Gastroesophageal sphincter (tissue), 3 donors: ENCODE measurements around the gene RUNX2.

Experiments
- POLR2A ChIP-seq, 2 donors: fragments of 450-650 bp; IDR thresholded peaks; one replicate each; pipeline ENCODE4 v1.6.1; 2017; ENCODE audit warnings: antibody characterized with exemption in 2 of 2, mild to moderate bottlenecking in 2 of 2, moderate library complexity in 1 of 2
- TF ChIP-seq, protein P1 (sequence below), 4 experiments: fragments of 200-600 bp in 2 of 4; fragments of 450-650 bp in 2 of 4; sonication (generic) in 1 of 4; IDR thresholded peaks; one replicate each; pipeline ENCODE4 v1.5.1; 2017 to 2019; ENCODE audit warnings: antibody characterized with exemption in 4 of 4, mild to moderate bottlenecking in 2 of 4, moderate library complexity in 2 of 4

DNA sequence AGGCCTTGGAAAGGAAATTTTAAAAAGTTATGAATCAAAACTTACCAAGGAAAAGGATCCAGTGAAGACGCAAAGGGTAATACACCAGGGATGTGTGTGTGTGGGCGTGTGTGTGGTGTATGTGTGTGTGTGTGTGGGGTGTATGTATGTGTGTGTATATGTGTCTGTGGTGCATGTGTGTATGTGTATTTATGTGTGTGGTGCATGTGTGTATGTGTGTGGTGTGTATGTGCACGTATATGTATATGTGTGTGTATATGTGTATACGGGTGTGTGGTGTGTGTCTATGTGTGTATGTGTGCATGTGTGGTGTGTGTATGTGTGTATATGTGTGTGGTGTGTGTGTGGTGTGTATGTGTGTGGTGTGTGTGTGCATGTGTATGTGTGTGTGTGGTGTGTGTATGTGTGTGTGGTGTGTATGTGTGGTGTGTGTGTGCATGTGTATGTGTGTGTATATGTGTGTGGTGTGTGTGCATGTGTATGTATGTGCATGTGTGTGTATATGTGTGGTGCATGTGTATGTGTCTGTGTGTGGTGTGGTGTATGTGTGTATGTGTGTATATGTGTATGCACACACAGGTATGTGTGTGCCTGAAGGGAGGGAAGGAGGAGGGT, 225.7 kb downstream of the RUNX2 start:
- TF ChIP-seq, protein P1, sequence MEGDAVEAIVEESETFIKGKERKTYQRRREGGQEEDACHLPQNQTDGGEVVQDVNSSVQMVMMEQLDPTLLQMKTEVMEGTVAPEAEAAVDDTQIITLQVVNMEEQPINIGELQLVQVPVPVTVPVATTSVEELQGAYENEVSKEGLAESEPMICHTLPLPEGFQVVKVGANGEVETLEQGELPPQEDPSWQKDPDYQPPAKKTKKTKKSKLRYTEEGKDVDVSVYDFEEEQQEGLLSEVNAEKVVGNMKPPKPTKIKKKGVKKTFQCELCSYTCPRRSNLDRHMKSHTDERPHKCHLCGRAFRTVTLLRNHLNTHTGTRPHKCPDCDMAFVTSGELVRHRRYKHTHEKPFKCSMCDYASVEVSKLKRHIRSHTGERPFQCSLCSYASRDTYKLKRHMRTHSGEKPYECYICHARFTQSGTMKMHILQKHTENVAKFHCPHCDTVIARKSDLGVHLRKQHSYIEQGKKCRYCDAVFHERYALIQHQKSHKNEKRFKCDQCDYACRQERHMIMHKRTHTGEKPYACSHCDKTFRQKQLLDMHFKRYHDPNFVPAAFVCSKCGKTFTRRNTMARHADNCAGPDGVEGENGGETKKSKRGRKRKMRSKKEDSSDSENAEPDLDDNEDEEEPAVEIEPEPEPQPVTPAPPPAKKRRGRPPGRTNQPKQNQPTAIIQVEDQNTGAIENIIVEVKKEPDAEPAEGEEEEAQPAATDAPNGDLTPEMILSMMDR (IDR thresholded peaks at IDR 0.05), result no peak
- no peak for TF ChIP-seq POLR2A (IDR thresholded peaks at IDR 0.05)
